Body of pancreas (tissue), 4 donors: Measurements from ENCODE around the gene EHMT2.

Source experiments
- POLR2A ChIP-seq, 3 donors: fragments of 450-650 bp; IDR thresholded peaks; one replicate each; pipeline ENCODE4 v1.6.1; 2016; ENCODE audit warnings: antibody characterized with exemption in 3 of 3, mild to moderate bottlenecking in 2 of 3
- TF ChIP-seq, protein P1 (sequence below), 7 experiments: fragments of 450-650 bp in 4 of 7; fragments of 200-600 bp in 3 of 7; sonication (generic) in 3 of 7; IDR thresholded peaks; one replicate each; pipeline ENCODE4 v1.5.1; 2016 to 2019; ENCODE audit warnings: antibody characterized with exemption in 7 of 7

GRCh38 chr6:31919624-31920303 lies 22.3 kb upstream of the EHMT2 start:
- TF ChIP-seq POLR2A (IDR thresholded peaks at IDR 0.05): no peak
- TF ChIP-seq, protein P1, sequence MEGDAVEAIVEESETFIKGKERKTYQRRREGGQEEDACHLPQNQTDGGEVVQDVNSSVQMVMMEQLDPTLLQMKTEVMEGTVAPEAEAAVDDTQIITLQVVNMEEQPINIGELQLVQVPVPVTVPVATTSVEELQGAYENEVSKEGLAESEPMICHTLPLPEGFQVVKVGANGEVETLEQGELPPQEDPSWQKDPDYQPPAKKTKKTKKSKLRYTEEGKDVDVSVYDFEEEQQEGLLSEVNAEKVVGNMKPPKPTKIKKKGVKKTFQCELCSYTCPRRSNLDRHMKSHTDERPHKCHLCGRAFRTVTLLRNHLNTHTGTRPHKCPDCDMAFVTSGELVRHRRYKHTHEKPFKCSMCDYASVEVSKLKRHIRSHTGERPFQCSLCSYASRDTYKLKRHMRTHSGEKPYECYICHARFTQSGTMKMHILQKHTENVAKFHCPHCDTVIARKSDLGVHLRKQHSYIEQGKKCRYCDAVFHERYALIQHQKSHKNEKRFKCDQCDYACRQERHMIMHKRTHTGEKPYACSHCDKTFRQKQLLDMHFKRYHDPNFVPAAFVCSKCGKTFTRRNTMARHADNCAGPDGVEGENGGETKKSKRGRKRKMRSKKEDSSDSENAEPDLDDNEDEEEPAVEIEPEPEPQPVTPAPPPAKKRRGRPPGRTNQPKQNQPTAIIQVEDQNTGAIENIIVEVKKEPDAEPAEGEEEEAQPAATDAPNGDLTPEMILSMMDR (IDR thresholded peaks at IDR 0.05): no peak
